Superior temporal gyrus (tissue), 1 donor: ENCODE data around the gene STAM2.
"Not testable (repeated sequence)": the region's sequence is repeated elsewhere in the genome, so short reads cannot be mapped to it uniquely, and the experiment has no call there.

Experiments used
- DNase-seq: peaks from one replicate; pipeline ENCODE4 v3.0.0-alpha.2; 2016; ENCODE audit errors: extremely low spot score

Gene STAM2

DNA sequence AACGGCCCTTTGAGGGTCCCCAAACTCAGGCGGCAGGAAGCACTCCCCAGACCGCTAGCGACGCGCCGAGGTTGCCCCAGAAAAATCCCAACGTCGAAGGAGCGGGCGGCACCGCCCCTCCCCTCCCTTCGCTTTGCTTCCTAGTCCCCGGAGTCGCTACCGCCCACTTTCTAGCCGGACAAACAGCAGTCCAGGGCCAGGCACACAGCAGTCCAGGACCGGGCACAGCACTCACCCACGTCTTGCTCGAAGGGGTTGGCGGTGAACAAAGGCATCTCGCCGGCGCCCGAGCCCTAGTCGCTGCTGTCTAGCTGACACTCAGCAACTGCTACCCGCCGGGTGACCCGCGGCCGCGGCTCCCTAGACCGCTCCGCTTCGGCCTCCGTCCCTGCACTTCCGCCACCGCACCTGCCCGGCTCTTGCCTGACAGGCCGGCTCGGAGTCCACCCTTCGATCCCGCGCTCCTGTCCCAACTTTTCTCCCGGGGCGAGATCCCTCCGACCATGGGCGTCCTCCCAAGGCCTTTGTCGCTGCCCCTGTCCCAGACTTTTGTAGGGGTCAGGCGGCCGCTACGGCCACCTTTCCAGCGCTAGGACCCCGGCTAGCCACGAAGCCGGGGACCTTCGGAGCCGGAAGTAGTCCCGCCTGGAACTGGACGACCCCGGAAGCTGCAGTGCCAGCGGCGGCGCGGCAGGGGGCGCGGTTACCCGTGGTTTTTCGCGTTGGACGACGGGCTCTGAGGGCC is at the start of gene STAM2:
Gene STAM2, minus strand, starts transcription at position 396 of the 745 bp plus-strand sequence. Its CDS starts 121 bp downstream, at position 275.
- DNase-seq: peak; percentile 96

DNA sequence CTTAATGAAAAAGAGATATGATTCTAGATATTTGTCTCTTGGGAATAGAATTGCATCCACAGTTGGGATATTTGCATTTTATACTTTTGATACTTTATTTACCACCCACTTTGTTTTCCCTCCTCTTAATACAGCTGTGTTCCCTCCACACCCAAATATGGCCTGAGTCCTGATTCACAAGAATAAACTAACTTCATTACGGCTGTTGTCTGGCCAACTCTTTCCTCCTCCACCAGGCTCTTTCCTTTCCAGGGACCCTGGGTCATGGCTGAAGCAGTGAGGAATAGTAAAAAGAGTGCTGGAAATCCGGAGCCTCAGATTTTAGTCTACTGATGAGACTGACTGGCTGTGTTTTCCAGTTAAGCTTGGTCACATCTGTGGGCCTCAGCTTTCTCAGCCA is 48.4 kb upstream of the STAM2 start:
- no peak for DNase-seq

GRCh38 chr2:152222975-152223637 is 47.5 kb upstream of the STAM2 start:
- peak; percentile 57 for DNase-seq

DNA sequence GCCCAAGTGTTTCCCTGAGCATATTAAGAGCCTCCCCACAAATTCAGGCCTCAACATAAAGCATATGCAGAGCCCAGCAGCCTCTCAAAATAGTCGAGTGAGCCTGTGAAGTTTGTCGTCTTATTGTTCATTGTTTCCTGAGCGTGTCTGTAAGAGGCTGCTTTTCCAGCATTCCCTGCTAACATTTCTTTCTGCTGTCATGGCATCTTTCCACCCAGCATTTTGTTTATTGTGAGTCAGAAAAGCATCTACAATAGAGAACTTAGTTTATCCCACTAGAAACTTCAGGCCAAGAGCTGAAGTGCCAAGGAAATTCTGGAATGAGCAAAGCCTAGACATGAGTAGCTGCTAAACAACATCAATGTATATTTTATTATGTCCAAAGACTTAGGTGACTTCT is 46.3 kb upstream of the STAM2 start:
- DNase-seq: peak; percentile 52

GRCh38 chr2:152219077-152219828 is 43.7 kb upstream of the STAM2 start:
- no peak for DNase-seq

DNA sequence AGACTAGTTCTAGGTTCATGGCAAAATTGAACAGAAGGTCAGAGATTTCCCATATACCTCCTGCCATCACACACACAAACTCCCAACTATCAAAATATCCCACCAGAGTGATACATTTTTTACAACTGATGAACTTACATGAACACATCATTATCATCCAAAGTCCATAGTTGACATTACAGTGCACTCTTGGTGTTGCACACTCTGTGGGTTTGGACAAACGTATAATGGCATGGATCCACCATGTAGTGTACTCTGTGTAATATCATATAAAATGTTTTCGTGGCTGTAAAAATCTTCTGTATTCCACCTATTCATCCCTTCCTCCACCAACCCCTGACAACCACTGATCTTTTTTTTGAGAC is 25.9 kb upstream of the STAM2 start:
- DNase-seq: no peak

- DNase-seq: peak; percentile 15
Observed at GRCh38 chr2:152200565-152201465, 25.3 kb upstream of the STAM2 start.

DNA sequence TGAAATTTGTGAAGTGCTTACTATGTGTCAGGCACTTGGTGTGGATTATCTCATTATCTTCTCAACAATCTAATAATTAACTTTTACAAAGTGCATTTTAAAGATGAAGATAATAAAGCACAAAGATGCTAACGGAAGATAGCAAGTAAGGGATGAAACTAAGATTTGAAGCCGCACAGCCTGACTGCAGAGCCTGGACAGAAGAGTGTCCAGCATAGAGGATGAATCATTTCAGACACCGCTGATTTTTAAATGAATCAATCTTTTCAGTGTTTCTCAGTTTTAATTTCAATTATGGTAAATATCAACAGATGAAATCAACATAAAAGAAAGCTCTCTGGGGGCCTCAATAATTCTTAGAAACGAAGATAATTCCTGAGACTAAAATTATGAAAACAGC is 24.5 kb upstream of the STAM2 start:
- no peak for DNase-seq

DNA sequence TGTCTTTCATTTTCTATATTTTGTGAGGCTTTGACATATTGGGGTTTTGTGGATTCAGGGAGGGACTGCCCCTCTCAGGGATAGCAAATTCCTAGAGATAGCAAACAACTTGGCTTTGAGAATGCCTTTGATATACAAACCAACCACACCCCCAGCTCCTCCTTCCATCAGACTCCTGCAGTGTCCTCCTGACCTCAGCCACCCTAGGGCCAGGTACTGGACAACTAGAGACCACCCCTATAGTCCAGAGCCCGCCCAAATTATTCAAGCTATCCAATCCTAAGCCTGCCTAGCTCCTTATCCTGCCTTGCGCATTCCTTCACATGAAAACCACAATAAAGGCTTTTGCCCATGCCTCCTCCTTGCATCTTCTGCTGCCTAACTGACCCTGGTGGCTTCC is 22.9 kb upstream of the STAM2 start:
- no peak for DNase-seq

- not testable (repeated sequence) for DNase-seq
Observed at GRCh38 chr2:152197508-152198284, 22.1 kb upstream of the STAM2 start.

GRCh38 chr2:152189622-152190495 is 14.3 kb upstream of the STAM2 start:
- DNase-seq: peak; percentile 91

DNA sequence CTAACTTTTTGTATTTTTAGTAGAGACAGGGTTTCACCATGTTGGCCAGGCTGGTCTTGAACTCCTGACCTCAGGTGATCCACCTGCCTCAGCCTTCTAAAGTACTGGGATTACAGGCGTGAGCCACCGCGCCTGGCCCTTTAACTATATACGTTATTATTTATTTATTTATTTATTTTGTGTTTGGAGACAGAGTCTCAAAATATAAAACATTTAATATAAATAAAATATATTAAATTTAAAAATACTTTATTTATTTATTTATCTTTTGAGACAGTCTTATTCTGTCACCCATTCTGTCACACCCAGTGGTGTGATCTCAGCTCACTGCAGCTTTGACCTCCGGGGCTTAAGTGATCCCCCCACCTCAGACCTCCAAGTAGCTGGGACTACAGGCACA is 11.2 kb upstream of the STAM2 start:
- not testable (repeated sequence) for DNase-seq

DNA sequence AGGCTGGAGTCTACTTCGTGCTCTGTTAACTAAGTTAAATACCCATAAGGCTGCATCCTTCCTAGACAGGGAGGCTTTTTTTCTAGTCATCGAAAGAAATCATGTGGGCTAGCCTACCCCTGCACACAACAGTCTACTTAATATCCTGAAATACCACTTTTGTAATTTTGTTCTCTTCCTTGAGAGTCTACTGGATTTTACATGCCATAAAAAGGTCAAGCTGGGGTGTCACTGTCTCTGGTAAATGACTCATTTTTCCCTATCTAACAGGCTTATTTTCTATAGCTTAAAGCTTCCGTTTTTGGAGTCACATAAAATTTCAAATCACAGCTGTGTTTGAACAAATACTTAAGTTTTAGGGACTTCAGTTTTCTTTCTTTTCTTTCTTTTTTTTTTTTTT is 10.7 kb upstream of the STAM2 start:
- no peak for DNase-seq

- DNase-seq: no peak
Observed at GRCh38 chr2:152183401-152184073, 8.0 kb upstream of the STAM2 start.

DNA sequence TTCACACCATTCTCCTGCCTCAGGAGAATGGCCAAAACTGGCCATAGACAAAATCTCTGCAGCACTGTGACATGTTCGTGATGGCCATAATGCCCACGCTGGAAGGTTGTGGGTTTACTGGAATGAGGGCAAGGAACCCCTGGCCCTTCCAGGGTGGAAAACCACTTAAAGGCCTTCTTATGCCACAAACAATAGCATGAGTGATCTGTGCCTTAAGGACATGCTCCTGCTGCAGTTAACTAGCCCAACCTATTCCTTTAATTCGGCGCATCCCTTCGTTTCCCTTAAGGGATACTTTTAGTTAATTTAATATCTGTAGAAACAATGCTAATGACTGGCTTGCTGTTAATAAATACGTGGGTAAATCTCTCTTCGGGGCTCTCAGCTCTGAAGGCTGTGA is 2.1 kb upstream of the STAM2 start:
- not testable (repeated sequence) for DNase-seq

GRCh38 chr2:152176113-152176714 is 651 bp upstream of the STAM2 start:
- DNase-seq: peak; percentile 45

GRCh38 chr2:152175012-152175367 is 573 bp downstream of the STAM2 start:
- peak; percentile 45 for DNase-seq

GRCh38 chr2:152174574-152174973 is 989 bp downstream of the STAM2 start:
- no peak for DNase-seq

GRCh38 chr2:152173831-152174230 is 1.7 kb downstream of the STAM2 start:
- DNase-seq: no peak
